Testis (tissue), 3 donors: ENCODE data around the gene EDAR. TPM values are rescaled to one million over a fixed set of nuclear protein-coding genes. Genes with fewer than 3 reads are reported as not detected.

ENCODE experiments used
- DNase-seq: peaks from one replicate; pipeline ENCODE4 v3.0.0-alpha.2; 2019
- H3K27ac ChIP-seq, 2 donors: fragments of 200-600 bp; sonication (generic); one replicate each; pipeline ENCODE4 v1.5.1; 2019
- H3K27me3 ChIP-seq: fragments of 200-600 bp; sonication (generic); one replicate; pipeline ENCODE4 v1.5.1; 2019
- H3K36me3 ChIP-seq: fragments of 200-600 bp; sonication (generic); one replicate; pipeline ENCODE4 v1.5.1; 2017; ENCODE audit warnings: low read depth; ENCODE audit errors: missing control alignments
- H3K4me1 ChIP-seq: fragments of 200-600 bp; sonication (generic); one replicate; pipeline ENCODE4 v1.5.1; 2019
- H3K4me3 ChIP-seq, 2 donors: fragments of 200-600 bp; sonication (generic); one replicate each; pipeline ENCODE4 v1.5.1; 2017 to 2019
- H3K9me3 ChIP-seq: fragments of 200-600 bp; sonication (generic); one replicate; pipeline ENCODE4 v1.5.1; 2017
- CTCF ChIP-seq, 3 experiments: fragments of 450-650 bp in 2 of 3; fragments of 200-600 bp in 1 of 3; sonication (generic) in 1 of 3; IDR thresholded peaks; one replicate each; pipeline ENCODE4 v1.5.1; 2016 to 2019; ENCODE audit warnings: antibody characterized with exemption in 3 of 3, mild to moderate bottlenecking in 2 of 3, moderate library complexity in 1 of 3
- POLR2A ChIP-seq: fragments of 450-650 bp; IDR thresholded peaks from one replicate; pipeline ENCODE4 v1.6.1; 2017; ENCODE audit warnings: antibody characterized with exemption, mild to moderate bottlenecking, moderate library complexity
- WGBS, 2 donors: methylation state at CpG; one replicate each; pipeline ENCODE4 v1.1.5; 2018; 5-methylcytosine and 5-hydroxymethylcytosine counted together
- intact Hi-C: fragments of 100-400 bp; cut with DNase I; formaldehyde crosslinking; loops from one replicate; pipeline ENCODE4 v1.15.1; 2023; ENCODE audit warnings: low total_unique reads
- polyA plus RNA-seq: library from polyadenylated mRNA; stranded (reverse); fragments of 350-450 nt; fragmentation: Illumina TruSeq; extraction: RNeasy Lipid Tissue Mini Kit (QIAGEN cat#74804); gene quantifications from one replicate; pipeline ENCODE4 v1.2.3, GENCODE V29; 2014; ENCODE audit warnings: low read depth, low replicate concordance; ENCODE audit not compliant: insufficient read depth
- total RNA-seq, 2 donors: library from RNA; depleted of rRNA; stranded (reverse); fragments of >200 nt; gene quantifications; one replicate each; pipeline ENCODE4 v1.2.3, GENCODE V29; 2016

Gene EDAR
- total and polyA plus RNA-seq, 3 donors from 2014 or later: 0.30 to 0.74 (median 0.39) TPM

GRCh38 chr2:108934583-108935245, 54.3 kb downstream of the EDAR start:
- DNase-seq: no peak
- no peaks in the 10 kb centered on the region for H3K36me3 ChIP-seq
- no peaks in the 10 kb centered on the region for H3K27me3 ChIP-seq
- peaks cover 5% of the 10 kb centered on the region for H3K4me1 ChIP-seq
- H3K27ac ChIP-seq: no peak overlapping the region
- H3K4me3 ChIP-seq: no peak overlapping the region
- no peaks in the 10 kb centered on the region for H3K9me3 ChIP-seq
- TF ChIP-seq POLR2A (no peak), CTCF (IDR thresholded peaks at IDR 0.05) (no peak)
- intact Hi-C loops: no loop called here
- WGBS, 2 donors: 88 to 90% methylated on average over 13 to 14 of the region's 14 CpGs

- WGBS, 2 donors: 86 to 91% methylated on average over 7 of the region's 7 CpGs
- Histone ChIP-seq H3K27me3 (no peaks in the 10 kb centered on the region), H3K36me3 (no peaks in the 10 kb centered on the region), H3K27ac (no peak overlapping the region), H3K9me3 (no peaks in the 10 kb centered on the region), H3K4me1 (peaks cover 5% of the 10 kb centered on the region), H3K4me3 (no peak overlapping the region)
- DNase-seq: no peak
- intact Hi-C loops: no loop called here
- TF ChIP-seq POLR2A (no peak), CTCF (IDR thresholded peaks at IDR 0.05) (no peak)
These were observed 54.9 kb downstream of the EDAR start for GRCh38 chr2:108934151-108934550.

GRCh38 chr2:108933691-108934117, 55.3 kb downstream of the EDAR start:
- H3K4me1 ChIP-seq: peaks cover 5% of the 10 kb centered on the region
- intact Hi-C loops: no loop called here
- no peaks in the 10 kb centered on the region for H3K27me3 ChIP-seq
- no peak overlapping the region for H3K27ac ChIP-seq
- no peaks in the 10 kb centered on the region for H3K9me3 ChIP-seq
- DNase-seq: no peak
- no peak for TF ChIP-seq POLR2A
- 78 to 86% methylated on average over 11 of the region's 11 CpGs for WGBS, 2 donors
- no peaks in the 10 kb centered on the region for H3K36me3 ChIP-seq
- no peak overlapping the region for H3K4me3 ChIP-seq

GRCh38 chr2:108932736-108933332, 56.2 kb downstream of the EDAR start:
- Histone ChIP-seq H3K36me3 (no peaks in the 10 kb centered on the region), H3K27me3 (no peaks in the 10 kb centered on the region), H3K4me1 (peaks cover 5% of the 10 kb centered on the region), H3K9me3 (no peaks in the 10 kb centered on the region), H3K4me3 (no peak overlapping the region), H3K27ac (no peak overlapping the region)
- intact Hi-C loops: no loop called here
- no peak for TF ChIP-seq POLR2A
- TF ChIP-seq CTCF (IDR thresholded peaks at IDR 0.05): no peak
- 52 to 56% methylated on average over 10 of the region's 10 CpGs for WGBS, 2 donors
- DNase-seq: no peak

GRCh38 chr2:108931372-108931771, 57.6 kb downstream of the EDAR start:
- TF ChIP-seq CTCF (IDR thresholded peaks at IDR 0.05) (no peak), POLR2A (no peak)
- H3K4me3 ChIP-seq: no peak overlapping the region
- no peak for DNase-seq
- H3K4me1 ChIP-seq: peaks cover 5% of the 10 kb centered on the region
- 97 to 100% methylated on average over 1 of the region's 1 CpG for WGBS, 2 donors
- no peaks in the 10 kb centered on the region for H3K9me3 ChIP-seq
- H3K27ac ChIP-seq: no peak overlapping the region
- no peaks in the 10 kb centered on the region for H3K27me3 ChIP-seq
- H3K36me3 ChIP-seq: no peaks in the 10 kb centered on the region
- intact Hi-C loops: no loop called here
